Measurements from ENCODE around the gene MYADM. TPM values are rescaled to one million over a fixed set of nuclear protein-coding genes. Genes with fewer than 3 reads are reported as not detected.
A peak's percentile ranks its signal among the peaks of the same experiment; 100 is the strongest.
"Not testable (repeated sequence)": the region's sequence is repeated elsewhere in the genome, so short reads cannot be mapped to it uniquely, and the experiment has no call there.

The MYADM gene, protein sequence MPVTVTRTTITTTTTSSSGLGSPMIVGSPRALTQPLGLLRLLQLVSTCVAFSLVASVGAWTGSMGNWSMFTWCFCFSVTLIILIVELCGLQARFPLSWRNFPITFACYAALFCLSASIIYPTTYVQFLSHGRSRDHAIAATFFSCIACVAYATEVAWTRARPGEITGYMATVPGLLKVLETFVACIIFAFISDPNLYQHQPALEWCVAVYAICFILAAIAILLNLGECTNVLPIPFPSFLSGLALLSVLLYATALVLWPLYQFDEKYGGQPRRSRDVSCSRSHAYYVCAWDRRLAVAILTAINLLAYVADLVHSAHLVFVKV
- 100 to 1,000 TPM; 107 to 122 TPM for total RNA-seq

DNA sequence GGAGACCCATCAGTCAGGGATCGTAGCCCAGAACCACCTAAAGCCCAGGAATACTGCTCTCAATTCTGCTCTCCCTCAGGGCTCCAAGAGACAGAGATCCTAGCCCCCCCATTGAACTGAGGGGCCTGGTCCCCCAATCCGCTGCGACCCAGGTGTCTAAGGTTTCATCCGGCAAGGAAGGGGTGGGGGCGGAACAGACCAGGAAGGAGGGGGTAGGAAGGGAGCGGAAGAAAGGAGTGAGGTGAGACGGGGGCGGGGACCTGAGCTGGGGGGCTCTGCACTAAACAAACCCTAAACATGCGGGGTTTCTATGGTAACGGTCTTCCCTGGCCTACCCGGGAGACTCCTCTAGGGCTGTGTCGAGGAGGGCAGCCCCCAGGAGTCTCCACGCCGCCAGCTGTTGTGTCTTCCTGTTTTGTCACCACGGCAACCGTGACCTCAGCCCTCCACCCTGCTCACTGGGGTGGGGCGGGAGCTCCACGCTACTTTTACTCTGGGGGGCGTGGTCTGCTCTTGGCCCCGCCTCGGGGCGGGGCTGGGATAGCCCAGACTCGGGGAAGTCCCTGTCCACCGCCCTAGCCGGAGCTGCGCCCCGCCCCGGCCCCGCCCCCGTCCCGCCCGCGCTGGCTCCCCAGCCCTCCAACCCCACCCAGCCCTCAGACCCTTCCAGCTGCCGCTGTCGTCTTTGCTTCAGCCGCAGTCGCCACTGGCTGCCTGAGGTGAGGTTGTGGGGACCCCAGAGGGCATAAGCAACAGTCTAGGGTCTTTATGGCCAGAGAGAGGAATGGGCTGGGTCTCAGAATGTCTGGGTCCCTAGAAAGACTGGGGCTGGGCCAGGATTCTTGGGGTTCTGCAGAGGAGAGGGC is at the start of gene MYADM:
TSS of gene MYADM (plus strand) at position 659 of the 866 bp plus-strand sequence. CDS start 5,647 bp downstream, outside the sequence.
- ChIA-PET POLR2A (interaction anchor here (0.7 to 1.2 kb wide), 3 partner anchors 10 to 14 kb away, joined by 3 to 4 read pairs (median 3); no protein-coding TSS in a partner anchor), CTCF (interaction anchor here (0.8 to 1.9 kb wide), 5 partner anchors 10 to 269 kb away, joined by 3 to 7 read pairs (median 4); partner anchors contain the start of gene PRKCG)
- Mint-ChIP-seq H3K9me3 (no peaks in the 10 kb centered on the region), H3K27me3 (no peaks in the 10 kb centered on the region), H3K27ac (peak within 1 kb of the TSS; percentile 97), H3K4me3 (peak within 1 kb of the TSS; percentile 95), H3K36me3 (ENCODE audit: low read depth) (peaks cover 15% of the 10 kb centered on the region), H3K4me1 (peaks cover 48% of the 10 kb centered on the region)
- peak; percentile 99 for DNase-seq

DNA sequence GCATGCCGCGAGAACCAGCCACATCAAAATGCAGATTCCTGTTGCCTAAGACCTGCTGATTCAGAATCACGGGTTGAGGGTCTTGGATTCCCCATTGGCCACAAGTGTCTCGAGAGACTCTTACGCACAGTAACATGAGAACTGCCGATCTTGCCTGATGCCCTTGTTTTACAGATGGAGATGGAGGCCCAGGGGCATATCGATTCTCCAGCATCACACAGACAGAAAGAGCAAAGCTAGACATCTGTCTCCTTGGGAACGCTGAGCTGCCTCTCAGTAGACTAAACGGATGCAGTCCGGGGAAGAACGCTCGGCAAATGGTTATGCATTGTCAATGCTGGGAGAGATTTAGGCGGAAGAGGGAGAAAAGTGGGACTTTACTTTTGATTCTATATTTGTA is 48.9 kb upstream of the MYADM start:
- ChIA-PET POLR2A (no interaction called here), CTCF (interaction anchor here (0.7 kb wide), 1 partner anchor 26 kb away, joined by 3 read pairs; no protein-coding TSS in a partner anchor)
- H3K4me3 Mint-ChIP-seq = no peak overlapping the region

DNA sequence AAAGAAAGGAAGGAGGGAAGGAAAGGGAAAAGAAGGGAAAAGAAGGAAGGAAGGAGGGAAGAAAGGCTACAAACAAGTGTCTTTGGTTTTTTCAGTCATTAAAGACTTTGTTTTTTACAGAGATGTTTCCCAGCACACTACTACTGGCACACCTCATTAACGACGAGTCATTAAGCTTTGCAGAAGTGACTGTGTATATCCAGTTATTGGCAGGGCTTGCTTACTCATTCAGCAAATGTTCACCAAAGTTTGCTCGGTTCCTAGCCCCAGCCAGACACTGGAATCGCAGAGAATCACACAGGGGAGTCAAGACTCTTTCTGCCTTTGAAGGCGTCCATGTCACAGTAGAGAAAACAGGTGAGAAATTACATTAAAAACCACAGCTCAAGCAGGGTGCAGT is 47.8 kb upstream of the MYADM start:
- CTCF ChIA-PET = no interaction called here
- Mint-ChIP-seq H3K36me3 (ENCODE audit: low read depth) (no peaks in the 10 kb centered on the region), H3K9me3 (no peaks in the 10 kb centered on the region), H3K4me1 (peaks cover 2% of the 10 kb centered on the region), H3K27ac (no peak overlapping the region), H3K4me3 (no peak overlapping the region), H3K27me3 (peaks cover 8% of the 10 kb centered on the region)
- POLR2A ChIA-PET = no interaction called here
- DNase-seq = no peak

More for the DNA sequence above, 48.9 kb upstream of the MYADM start:
- H3K27me3 Mint-ChIP-seq = peaks cover 3% of the 10 kb centered on the region
- H3K9me3 Mint-ChIP-seq = no peaks in the 10 kb centered on the region
- no peak for DNase-seq
- no peaks in the 10 kb centered on the region for H3K4me1 Mint-ChIP-seq
- no peak overlapping the region for H3K27ac Mint-ChIP-seq
- no peaks in the 10 kb centered on the region for H3K36me3 Mint-ChIP-seq (ENCODE audit: low read depth)

DNA sequence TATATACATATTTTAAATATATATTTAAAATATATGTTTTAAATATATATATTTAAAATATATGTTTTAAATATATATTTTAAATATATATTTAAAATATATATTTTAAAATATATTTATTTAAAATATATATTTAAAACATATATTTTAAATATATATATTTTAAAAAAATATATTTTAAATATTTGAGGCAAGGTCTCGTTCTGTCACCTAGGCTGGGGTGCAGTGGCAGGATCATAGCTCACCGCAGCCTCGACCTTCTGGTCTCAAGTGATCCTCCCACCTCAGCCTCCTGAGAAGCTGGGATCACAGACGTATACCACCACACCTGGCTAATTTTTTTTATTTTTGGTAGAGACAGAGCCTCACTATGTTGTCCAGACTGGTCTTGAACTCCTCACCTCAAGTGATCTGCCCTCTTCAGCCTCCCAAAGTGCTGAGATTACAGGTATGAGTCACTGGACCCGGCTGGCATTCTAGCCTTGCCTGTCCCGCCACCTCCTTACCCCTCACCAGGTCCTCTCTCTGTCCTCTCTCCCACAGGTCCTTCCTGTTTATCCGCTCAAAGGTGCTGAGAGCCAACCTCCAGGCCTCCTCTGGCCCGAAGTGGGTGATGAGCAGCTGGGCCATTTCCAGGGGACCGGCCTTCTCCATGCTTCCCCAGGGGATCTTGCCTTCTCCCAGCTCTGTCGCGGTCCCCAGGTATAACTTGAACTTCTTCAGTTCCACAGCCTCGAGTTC is 44.1 kb upstream of the MYADM start:
- Mint-ChIP-seq H3K36me3 (ENCODE audit: low read depth) (no peaks in the 10 kb centered on the region), H3K27ac (no peak overlapping the region), H3K27me3 (peaks cover 8% of the 10 kb centered on the region), H3K9me3 (no peaks in the 10 kb centered on the region), H3K4me3 (no peak overlapping the region), H3K4me1 (peaks cover 2% of the 10 kb centered on the region)
- DNase-seq = no peak
- ChIA-PET CTCF (no interaction called here), POLR2A (no interaction called here)

DNA sequence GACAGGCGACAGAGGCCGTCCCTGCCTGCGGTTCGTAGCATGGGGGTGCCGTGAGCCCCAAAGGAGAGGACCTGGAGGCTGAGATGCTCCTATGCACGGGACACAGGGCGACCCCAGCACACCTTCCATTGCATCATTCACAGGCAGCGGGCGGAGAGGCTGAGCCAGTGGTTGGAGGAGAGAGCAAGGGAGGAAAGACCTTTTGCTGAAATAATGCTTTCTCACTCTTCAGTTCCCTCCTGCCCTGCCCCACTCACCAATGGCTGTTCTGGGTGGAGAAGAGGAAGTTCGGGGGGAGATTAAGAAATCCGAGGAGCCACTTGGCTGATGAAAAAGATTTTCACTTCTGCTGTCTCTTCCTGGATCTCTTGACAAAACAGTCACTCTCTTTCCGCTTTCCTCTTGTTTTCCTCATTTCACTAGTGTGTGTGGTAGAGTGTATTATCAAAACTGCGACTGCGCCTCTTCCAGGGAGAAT is 43.5 kb upstream of the MYADM start, which contains the start of gene NLRP12:
TSS of gene NLRP12 (minus strand) at position 181 of the 478 bp plus-strand sequence. CDS start at position 41, 140 bp downstream.
- Mint-ChIP-seq H3K36me3 (ENCODE audit: low read depth) (no peaks in the 10 kb centered on the region), H3K4me3 (no peak within 1 kb of the TSS), H3K4me1 (peaks cover 2% of the 10 kb centered on the region), H3K9me3 (no peaks in the 10 kb centered on the region), H3K27ac (no peak within 1 kb of the TSS), H3K27me3 (peaks cover 10% of the 10 kb centered on the region)
- ChIA-PET POLR2A (no interaction called here), CTCF (no interaction called here)
- DNase-seq = no peak

DNA sequence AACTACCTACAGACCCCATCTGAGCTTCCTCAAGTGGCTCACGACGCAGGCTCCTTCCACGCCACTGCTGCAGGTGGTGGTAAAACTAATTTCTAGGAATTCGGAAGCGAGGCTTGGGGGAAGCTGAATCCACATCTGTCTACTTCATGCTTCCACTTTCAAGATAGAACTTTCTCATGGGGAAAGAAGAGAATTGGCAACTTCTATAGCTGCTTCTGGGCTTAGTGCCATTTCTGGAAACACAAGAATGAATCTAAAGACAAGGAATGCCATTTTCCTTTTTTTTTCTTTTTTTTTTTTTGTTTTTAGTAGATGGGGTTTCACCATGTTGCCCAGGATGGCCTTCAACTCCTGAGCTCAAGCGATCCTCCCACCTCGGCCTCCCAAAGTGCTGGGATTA is 40.8 kb upstream of the MYADM start:
- Mint-ChIP-seq H3K4me3 (no peak overlapping the region), H3K27ac (no peak overlapping the region), H3K27me3 (peaks cover 16% of the 10 kb centered on the region), H3K4me1 (peaks cover 3% of the 10 kb centered on the region), H3K9me3 (no peaks in the 10 kb centered on the region), H3K36me3 (ENCODE audit: low read depth) (no peaks in the 10 kb centered on the region)
- no peak for DNase-seq
- POLR2A ChIA-PET = no interaction called here
- CTCF ChIA-PET = interaction anchor here (0.6 kb wide), 1 partner anchor 26 kb away, joined by 3 read pairs; no protein-coding TSS in a partner anchor

DNA sequence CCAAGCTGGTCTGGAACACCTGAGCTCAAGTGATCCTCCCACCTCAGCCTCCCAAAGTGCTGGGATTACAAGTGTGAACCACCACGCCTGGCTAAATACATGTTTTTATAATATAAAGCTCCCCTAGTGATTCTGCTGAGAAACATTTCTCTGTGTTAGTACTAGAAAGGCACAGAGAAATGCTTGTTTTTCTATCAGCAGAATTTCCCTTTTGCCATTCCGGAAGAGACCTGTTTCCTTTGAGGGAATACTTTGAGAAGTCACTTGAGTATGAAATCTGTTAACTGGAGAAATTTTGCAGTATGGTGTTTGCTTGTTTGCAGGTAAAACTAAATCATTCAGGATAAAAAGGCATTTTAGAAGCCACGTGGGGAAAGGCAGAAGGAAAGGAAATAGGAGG is 39.2 kb upstream of the MYADM start:
- no peak overlapping the region for H3K4me3 Mint-ChIP-seq
- ChIA-PET CTCF (no interaction called here), POLR2A (no interaction called here)
- H3K9me3 Mint-ChIP-seq = no peaks in the 10 kb centered on the region
- H3K27me3 Mint-ChIP-seq = peaks cover 28% of the 10 kb centered on the region
- H3K27ac Mint-ChIP-seq = no peak overlapping the region
- no peak for DNase-seq
- H3K4me1 Mint-ChIP-seq = peaks cover 3% of the 10 kb centered on the region
- H3K36me3 Mint-ChIP-seq (ENCODE audit: low read depth) = no peaks in the 10 kb centered on the region

DNA sequence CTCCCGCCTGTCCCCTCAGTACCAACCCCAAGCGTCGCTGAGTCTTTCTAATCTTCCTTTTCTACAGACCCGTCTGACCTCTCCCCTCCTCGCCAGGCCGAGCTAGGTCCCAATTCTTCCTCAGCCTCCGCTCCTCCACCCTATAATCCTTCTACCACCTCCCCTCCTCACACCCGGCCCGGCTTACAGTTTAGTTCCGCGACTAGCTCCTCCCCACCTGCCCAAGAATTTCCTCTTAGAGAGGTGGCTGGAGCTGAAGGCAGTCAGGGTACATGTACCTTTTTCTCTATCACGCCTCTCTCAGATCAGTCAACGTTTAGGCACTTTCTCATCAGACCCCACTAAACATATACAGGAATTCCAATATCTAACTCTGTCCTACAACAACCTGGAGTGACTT is 34.8 kb upstream of the MYADM start:
- H3K36me3 Mint-ChIP-seq (ENCODE audit: low read depth); H3K4me3 Mint-ChIP-seq; POLR2A ChIA-PET; DNase-seq; H3K27ac Mint-ChIP-seq; CTCF ChIA-PET; H3K9me3 Mint-ChIP-seq; H3K4me1 Mint-ChIP-seq: not testable (repeated sequence)
- peaks cover 30% of the 10 kb centered on the region for H3K27me3 Mint-ChIP-seq

DNA sequence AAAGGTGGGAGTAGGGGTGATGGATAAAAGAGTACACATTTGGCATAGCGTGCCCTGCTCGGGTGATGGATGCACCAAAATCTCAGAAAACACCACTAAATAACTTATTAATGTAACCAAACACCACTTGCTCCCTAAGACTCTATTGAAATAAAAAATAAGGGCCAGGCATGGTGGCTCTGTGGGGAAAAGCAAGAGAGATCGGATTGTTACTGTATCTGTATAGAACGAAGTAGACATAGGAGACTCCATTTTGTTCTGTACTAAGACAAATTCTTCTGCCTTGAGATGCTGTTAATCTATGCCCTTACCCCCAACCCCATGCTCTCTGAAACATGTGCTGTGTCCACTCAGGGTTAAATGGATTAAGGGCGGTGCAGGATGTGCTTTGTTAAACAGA is 29.2 kb upstream of the MYADM start:
- not testable (repeated sequence) for DNase-seq
- peaks cover 18% of the 10 kb centered on the region for H3K27me3 Mint-ChIP-seq

DNA sequence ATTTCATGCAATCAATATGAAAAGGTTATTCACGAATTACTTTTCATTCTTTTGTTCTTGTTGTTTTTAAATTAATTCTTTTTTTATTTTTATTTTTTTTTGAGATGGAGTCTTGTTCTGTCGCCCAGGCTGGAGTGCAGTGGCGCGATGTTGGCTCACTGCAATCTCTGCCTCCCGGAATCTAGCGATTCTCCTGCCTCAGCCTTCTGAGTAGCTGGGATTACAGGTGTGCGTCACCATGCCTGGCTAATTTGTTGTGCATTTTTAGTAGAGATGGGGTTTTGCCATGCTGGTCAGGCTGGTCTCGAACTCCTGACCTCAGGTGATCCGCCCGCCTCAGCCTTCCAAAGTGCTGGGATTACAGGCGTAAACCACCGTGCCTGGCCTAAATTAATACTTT is 27.4 kb upstream of the MYADM start:
- H3K4me1 Mint-ChIP-seq; H3K27me3 Mint-ChIP-seq; H3K27ac Mint-ChIP-seq; DNase-seq; POLR2A ChIA-PET; H3K36me3 Mint-ChIP-seq (ENCODE audit: low read depth); H3K9me3 Mint-ChIP-seq; H3K4me3 Mint-ChIP-seq: not testable (repeated sequence)
- CTCF ChIA-PET = interaction anchor here (0.6 kb wide), 1 partner anchor 704 kb away, joined by 3 read pairs; no protein-coding TSS in a partner anchor

More for the DNA sequence above, 29.2 kb upstream of the MYADM start:
- CTCF ChIA-PET; POLR2A ChIA-PET; H3K9me3 Mint-ChIP-seq; H3K27ac Mint-ChIP-seq; H3K4me3 Mint-ChIP-seq; H3K36me3 Mint-ChIP-seq (ENCODE audit: low read depth); H3K4me1 Mint-ChIP-seq: not testable (repeated sequence)

DNA sequence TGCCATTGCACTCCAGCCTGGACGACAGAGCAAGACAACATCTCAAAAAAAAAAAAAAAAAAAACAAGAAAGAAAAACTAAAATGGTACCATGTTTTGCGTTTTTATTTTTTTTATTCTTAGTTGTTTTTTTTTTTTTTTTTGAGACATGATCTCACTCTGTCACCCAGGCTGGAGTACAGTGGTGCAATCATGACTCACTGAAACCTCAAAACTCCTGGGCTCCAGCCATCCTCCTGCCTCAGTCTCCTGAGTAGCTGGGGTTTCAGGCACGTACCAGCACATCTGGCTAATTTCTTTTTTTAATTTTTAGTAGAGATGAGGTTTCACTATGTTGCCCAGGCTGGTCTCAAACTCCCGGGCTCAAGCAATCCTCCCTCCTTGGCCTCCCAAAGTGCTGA is 26.8 kb upstream of the MYADM start:
- H3K4me1 Mint-ChIP-seq; H3K27me3 Mint-ChIP-seq; H3K9me3 Mint-ChIP-seq; POLR2A ChIA-PET; H3K4me3 Mint-ChIP-seq; DNase-seq; H3K27ac Mint-ChIP-seq; H3K36me3 Mint-ChIP-seq (ENCODE audit: low read depth): not testable (repeated sequence)
- CTCF ChIA-PET = interaction anchor here (1.3 kb wide), 1 partner anchor 183 kb away, joined by 6 read pairs; no protein-coding TSS in a partner anchor

DNA sequence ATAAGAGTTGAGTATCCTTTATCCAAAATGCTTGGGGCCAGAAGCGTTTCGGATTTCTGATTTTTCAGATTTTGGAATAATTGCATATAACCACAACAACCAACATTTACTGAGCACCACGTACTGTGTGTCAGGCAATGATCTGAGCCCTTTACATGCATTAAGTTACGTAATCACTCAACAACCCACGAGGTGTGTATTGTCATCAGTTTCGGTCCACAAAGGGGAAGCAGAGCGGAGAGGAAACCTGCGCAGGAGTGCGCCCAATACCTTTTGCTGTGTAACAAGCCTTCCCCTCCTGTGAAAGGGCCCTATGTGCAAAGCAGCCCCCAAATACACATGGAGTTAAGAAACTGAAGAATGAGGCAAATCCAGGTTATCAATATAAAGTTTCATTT is 22.8 kb upstream of the MYADM start:
- H3K4me3 Mint-ChIP-seq = no peak overlapping the region
- CTCF ChIA-PET = no interaction called here
- H3K9me3 Mint-ChIP-seq = no peaks in the 10 kb centered on the region
- peaks cover 7% of the 10 kb centered on the region for H3K27me3 Mint-ChIP-seq
- H3K27ac Mint-ChIP-seq = no peak overlapping the region
- no peaks in the 10 kb centered on the region for H3K36me3 Mint-ChIP-seq (ENCODE audit: low read depth)
- DNase-seq = no peak
- POLR2A ChIA-PET = no interaction called here
- peaks cover 7% of the 10 kb centered on the region for H3K4me1 Mint-ChIP-seq

Data from activated CD4-positive, alpha-beta T cell treated with anti-CD3 and anti-CD28 coated beads, Interleukin-2, amount 10 ng/mL, durations not matched to agents 7 days and 5 days (primary cell).